Colon (tissue), 2 donors: ENCODE results near the gene ZNF44.

ENCODE experiments used
- FAIRE-seq: peaks from 2 replicates; lab custom pipeline; 2012; peaks lifted over from hg19 to GRCh38; lab: Jason Lieb, UNC
- donor health status: control.
- donor health status: control.

ZNF44 gene

DNA sequence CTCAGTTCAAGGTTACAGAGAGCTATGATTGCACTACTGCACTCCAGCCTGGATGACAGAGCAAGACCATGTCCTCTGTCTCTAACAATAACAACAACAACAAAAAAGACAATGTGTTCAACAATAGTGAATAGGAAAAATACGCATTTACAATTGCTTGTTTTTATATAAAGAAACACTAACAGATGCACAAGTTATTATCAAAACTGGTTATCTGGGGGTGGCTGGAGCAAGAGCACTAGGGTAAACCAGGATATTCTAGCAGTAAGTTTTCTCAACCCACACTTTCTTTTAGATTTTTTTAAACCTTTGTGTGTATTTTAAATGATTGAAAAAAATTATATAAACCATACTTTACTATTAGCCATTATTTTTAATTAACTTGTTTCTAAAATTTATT, 33.1 kb downstream of the ZNF44 start:
- FAIRE-seq: no peak

DNA sequence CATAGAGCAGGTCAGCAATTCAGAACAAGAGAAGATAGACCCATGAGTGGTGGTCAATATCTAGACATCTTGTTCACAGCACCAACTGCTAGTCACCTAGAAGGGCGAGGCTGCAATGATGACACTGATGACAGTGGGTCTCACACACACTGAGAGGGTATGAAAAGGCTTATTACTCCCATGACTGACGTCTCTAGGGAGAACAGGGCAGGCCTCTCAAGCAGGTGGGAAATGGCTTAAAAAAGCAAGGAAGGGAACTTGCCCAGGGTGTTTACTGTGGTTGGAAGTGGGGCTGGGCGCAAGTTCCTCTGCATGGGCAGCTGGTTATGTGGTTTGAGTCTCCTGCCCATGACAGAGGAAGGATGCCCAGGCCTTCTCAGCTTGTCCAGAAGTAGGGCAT, 33.8 kb downstream of the ZNF44 start:
- no peak for FAIRE-seq

DNA sequence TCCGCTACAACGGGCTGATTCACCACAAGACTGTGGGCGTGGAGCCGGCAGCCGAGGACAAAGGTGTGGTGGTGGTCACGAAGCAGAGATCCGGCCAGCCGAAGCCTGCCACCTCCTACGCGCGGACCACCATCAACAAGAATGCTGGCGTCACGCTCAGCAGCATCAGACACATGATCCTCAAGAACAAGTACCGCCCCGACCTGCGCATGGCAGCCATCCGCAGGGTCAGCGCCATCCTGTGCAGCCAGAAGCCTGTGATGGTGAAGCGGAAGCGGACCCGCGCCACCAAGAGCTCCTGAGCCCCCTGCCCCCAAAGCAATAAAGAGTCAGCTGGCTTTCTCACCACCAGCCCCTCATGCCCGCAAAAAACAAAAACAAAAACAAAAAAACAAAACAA, 34.4 kb downstream of the ZNF44 start:
- FAIRE-seq: no peak

DNA sequence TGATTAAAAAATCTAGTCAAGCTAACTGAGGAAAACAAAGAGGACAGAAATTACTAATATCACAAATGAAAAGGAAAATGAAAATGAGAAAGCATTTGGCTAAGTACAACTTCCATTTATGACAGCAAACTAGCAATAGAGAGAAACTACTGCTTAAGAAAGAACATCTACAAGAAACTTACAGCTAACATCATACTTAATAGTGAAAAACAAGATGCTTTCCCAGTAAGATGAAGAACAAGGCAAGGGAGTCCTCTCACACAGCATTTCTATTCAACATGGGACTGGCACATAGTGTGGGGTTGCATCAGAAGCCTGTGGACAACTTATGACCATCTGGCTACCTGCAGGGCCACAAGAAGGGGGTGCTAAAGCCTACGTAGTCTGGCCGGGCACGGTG, 39.3 kb downstream of the ZNF44 start:
- FAIRE-seq: no peak

DNA sequence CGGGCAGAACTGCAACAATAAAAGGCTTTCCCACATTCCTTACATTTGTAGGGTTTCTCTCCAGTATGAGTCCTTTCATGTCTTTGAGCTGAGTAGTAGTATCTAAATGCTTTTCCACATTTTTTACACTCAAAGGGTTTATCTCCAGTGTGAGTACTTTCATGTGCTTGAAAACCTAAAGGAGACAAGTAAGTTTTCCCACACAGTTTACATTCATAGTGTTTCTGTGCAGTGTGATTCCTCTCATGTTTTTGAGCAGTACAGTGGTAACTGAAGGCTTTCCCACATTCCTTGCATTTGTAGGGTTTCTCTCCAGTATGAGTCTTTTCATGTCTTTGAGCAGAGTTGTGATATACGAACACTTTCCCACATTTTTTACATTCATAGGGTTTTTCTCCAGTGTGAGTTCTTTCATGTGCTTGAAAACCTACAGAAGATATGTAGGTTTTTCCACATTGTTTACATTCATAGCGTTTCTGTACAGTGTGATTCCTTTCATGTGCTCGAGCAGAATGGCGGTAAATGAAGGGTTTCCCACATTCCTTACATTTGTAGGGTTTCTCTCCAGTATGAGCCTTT, 47.0 kb downstream of the ZNF44 start:
- FAIRE-seq: no peak

- no peak for FAIRE-seq
Measured at GRCh38 chr19:12244370-12244769, 50.3 kb downstream of the ZNF44 start.

DNA sequence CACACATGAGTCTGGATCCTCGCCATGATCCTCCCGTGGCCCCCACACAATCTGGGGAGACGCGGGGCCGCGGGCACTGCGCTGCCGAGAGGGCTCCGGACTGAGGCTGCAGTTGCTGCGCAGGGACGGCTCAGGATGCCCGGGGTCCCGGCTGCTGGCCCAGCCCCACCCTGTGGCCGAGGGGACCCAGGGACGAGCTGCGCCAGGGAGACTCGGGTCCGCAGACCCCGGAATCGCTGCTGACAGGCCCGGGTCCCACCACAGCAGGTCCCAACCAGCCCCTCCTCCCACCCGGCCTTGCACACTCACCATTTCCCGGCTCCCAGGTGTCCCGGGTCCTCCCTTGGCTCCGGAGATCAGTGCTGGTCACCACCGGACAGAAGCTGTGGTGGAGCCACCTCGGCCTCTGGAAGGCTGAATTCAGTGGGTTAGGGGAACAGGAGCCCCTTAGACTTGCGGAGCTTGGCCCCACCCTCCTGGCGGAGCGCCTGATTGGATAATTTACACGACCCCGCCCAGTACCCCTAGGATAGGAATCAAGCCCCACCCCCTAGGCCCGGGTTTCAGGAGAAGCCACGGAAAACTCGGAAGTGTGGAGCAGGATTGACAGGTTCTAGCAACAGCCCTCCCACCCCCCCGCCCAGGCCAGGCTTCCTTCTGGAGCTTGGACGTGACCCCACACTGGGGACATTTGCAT, 57.4 kb downstream of the ZNF44 start:
- FAIRE-seq: no peak

DNA sequence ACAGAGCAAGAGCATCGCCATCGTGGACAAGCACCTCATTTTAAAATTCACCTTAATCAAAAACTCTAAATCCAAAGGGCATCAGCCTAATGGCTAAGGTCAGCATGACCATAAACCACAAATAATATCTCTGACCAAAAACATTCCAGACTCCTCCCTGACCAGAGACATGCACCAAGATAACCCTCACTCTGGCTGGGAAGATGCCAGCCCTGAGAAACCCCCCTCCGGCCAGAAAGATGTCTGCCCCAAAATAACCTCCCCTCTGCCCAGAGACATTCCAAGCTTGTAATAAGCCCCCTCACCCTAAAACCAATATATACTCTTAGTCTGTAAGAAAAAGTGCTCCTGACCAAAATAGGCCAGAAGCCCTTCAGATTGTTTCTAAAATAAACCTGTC, 61.7 kb downstream of the ZNF44 start:
- FAIRE-seq: no peak

DNA sequence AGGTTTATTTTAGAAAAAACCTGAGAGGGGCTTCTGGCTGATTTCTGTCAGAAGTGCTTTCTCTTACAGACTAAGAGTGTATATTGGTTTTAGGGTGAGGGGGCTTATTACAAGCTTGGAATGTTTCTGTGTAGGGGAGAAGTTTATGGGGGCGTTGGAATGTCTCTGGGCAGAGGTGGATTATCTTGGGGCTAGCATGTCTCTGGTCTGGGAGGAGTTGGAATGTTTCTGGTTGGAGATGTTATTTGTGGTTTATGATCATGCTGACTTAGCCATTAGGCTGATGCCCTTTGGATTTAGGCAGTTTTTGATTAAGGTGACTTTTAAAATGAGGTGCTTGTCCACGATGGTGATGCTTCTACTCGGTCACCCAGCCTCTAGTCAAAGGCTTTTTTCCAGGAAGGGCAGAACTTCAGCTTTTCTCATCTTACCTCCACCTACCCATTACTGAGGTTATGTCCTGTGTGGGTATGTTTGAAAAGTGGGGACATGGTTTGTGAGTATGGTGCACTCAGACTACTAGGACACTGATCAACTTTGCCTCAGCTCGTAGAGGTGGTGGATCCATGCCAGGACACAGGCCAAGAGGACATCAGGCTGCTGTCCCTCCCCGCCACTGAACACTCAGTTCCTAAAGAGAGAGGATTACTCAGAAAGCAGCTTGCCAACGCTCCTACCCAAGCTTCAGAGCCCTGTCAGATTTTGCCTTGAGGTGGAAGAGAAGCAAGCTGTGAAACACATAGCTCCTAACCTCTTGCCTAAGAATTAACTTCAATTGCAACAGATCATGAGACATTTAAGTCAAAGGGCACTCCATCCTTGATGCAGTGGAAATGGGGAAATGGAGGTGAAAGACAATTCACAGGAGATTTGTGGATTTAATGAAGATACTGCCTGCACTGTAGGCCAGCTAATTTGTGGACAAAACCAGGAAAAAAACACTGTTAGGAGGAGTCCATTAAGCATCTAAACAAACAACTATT, 63.6 kb downstream of the ZNF44 start:
- no peak for FAIRE-seq

DNA sequence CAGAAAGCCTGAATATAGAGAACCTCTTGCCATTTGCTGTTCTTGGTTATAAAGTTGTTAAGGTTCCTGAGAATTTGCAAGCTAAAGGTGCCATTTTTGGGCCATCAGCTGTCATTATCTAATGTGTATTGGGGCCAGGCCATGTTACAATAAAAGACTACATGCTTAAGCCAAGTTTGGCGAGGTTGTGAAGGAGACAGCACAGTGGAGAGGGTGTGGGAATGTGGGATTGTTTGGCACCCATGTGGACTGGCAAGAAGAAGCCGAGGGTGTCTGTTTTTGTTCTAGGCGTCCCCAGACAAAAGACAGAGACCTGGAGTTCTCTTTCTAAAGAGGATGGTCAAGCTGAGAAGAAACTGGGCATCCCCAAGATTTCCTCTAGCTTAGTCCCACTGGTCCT, 64.7 kb downstream of the ZNF44 start:
- no peak for FAIRE-seq

- FAIRE-seq: no peak
Measured at GRCh38 chr19:12224676-12225075, 70.0 kb downstream of the ZNF44 start.

DNA sequence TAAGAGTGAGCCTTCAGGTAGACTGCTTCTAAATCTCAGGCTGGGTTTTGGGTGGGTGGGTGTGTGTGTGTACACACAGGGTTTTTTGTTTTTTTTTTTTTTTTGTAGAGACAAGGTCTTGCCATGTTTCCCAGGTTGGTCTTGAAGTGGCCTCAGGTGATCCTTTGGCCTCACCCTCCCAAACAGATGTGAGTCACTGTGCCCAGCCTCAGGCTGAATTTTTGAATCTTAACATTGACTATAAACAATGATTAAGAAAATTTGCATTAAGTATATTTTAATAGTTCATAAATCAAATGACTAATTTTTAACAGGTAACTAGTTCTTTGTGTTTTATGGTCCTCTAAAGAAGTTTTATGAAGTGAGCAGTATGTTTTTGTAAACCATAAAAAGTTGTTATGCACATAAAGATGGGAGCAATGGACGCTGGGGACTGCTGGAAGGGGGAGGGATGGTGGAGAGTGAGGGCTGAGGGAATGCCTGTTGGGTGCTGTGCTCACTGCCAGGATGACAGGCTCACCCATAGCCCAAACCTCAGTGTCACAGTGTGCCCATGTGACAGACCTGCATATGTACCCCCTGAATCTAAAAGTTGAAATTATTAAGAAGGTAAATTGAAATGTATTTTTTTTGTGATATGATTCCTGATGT, 71.6 kb downstream of the ZNF44 start:
- FAIRE-seq: no peak
